GM10266 (cell line): Measurements from ENCODE around the gene PLK5.

Experiments used
- DNase-seq: peaks from one replicate; pipeline ENCODE4 v3.0.0; 2012; ENCODE audit errors: extremely low spot score
- TF ChIP-seq, protein P1 (sequence below): IDR thresholded peaks from 2 replicates; pipeline ENCODE4 v1.5.1; 2012; ENCODE audit warnings: mild to moderate bottlenecking, low read depth; ENCODE audit not compliant: control insufficient read depth, insufficient read depth; ENCODE audit errors: missing control alignments

The PLK5 gene

DNA sequence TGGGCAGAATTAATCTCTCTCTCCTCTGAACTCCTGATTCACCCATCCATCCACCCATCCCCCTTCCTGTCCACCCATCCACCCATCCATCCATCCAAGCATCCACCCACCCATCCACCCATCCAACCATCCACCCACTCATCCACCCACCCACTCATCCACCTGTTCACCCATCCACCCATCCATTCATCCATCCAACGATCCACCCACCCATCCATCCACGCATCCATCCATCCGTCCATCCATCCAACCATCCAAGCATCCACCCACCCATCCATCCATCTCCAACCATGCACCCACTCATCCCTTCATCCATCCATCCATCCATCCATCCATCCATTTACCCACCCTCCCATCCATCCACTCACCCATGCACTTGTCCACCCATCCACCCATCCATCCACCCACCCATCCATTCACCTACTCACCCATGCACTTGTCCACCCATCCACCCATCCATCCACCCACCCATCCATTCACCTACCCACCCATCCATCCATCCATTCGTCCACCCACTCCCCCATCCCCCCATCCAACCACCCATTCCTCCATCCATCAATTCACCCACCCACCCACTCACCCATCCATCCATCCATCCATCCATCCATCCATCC lies 25.6 kb downstream of the PLK5 start:
- TF ChIP-seq, protein P1, sequence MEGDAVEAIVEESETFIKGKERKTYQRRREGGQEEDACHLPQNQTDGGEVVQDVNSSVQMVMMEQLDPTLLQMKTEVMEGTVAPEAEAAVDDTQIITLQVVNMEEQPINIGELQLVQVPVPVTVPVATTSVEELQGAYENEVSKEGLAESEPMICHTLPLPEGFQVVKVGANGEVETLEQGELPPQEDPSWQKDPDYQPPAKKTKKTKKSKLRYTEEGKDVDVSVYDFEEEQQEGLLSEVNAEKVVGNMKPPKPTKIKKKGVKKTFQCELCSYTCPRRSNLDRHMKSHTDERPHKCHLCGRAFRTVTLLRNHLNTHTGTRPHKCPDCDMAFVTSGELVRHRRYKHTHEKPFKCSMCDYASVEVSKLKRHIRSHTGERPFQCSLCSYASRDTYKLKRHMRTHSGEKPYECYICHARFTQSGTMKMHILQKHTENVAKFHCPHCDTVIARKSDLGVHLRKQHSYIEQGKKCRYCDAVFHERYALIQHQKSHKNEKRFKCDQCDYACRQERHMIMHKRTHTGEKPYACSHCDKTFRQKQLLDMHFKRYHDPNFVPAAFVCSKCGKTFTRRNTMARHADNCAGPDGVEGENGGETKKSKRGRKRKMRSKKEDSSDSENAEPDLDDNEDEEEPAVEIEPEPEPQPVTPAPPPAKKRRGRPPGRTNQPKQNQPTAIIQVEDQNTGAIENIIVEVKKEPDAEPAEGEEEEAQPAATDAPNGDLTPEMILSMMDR, result no peak
- no peak for DNase-seq

DNA sequence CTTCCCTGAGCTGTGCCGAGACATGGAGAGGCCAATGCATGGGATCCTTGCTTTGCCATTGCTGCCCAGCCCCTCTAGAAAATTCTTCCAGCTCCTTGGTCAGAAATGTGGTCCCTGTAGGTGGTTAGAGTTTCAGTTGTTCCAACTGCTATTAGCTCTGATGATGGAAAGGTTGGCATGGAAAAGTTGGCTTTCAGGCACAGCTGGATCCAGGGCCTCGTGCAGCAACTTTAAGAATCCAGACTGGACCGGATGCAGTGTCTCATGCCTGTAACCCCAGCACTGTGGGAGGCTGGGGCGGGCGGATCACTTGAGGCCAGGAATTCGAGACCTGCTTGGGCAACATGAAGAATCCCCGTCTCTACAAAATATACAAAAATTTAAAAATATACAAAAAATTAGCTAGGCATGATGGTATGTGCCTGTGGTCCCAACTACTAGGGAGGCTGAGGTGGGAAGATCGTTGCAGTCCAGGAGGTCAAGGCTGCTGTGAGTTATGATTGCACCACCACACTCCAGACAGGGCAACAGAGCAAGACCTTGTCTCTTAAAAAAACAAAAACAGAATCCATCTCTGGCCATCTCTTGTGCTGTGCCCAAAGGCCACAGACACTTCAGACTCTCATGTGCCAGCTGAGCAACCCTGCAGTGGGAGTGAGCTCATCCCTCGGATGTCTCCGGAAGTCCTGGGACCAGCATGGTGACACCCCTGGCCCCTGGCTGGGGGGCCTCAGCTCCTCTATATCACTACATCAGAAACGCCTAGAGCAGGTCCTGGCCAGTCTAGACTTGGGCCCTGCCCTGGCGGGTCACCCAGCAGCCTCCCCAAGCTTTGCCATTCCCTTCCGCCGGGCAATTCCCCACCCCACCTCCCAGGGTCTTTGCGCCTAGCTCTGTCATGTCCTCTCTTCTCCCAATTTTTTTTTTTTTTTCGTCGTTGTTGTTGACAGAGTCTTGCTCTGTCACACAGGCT lies 27.5 kb downstream of the PLK5 start:
- TF ChIP-seq, protein P1, result no peak
- no peak for DNase-seq

DNA sequence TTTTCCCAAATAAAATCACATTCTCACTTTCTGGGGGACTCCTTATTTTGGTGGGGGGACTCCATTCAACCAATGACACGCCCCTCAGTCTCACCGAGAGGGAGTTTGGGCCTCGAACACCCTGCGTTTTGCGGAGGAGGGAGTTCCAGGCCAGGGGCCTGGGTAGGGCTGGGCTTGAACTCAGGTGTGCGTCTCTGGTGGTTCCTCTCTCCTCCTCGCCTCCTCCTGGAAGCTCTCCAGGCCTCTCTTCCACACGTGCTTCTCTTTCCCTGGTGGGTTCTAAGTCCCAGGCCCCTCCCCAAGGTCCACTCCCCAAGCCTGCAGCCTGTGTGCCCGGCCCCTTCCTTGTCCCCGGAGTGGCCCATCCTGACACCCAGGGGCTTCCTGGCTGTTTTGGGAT lies 29.5 kb downstream of the PLK5 start:
- TF ChIP-seq, protein P1, result no peak
- DNase-seq, result no peak

DNA sequence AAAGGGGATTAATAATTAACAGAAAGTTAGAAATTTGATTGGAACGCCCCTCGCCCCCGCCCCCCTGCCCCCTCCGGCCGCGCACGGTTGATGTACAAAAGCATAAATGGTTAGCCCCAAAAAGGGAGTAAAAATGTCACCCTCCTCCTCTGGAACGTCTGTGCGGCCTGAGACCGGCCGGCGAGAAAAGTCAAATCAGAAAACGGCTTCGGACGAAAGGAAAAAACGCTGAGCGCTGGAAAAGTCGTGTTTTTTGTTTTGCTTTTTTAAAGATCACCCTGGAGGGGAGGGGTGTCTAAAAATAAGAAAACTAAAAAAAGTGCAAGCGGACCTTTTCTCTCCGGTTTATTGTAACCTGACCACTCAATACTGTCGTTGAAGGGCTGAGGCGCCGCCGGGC lies 31.1 kb downstream of the PLK5 start:
- DNase-seq, result no peak
- TF ChIP-seq, protein P1, result no peak

DNA sequence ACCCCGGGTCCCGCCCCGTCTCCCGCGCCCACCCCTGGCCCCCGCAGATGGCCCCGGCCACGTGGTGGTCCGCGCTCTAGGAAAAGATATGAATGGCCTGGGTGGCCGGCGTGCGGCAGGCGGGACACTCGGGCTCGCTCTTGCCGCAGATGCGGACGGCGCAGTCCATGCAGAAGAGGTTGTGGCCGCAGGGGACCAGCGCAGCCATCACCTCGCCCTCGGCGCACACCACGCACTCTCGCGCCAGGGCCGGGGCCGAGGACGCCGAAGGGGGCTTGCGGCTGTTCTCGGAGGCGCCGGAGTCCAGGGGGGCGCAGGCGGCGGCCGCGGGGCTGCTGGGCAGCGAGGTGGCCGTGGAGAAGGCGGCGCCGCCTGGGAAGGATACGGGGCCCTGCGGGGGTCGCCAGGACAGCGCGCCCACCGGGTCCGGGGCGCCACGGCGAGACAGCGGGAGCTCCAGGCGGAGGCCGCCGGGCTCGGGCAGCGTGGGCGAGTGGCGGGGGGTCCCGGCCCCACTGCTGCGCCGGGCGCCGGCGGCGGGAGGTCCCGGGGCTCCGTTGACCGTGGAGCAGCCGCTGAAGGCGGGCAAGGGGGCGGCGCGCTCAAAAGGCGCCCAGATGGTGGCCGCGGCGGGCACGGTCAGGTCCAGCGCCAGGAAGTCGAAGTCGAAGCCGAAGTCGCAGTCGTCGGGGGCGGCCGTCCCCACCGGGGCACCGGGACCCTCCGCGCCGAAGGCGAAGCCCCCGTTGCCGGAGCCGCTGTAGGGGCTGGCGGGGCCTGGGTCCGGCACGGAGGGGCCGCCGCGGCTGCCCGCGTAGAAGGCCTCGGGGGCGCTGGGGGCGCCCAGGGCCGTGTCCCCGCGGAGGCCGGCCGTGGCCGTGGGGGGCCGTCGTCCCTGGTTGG lies 31.9 kb downstream of the PLK5 start:
- TF ChIP-seq, protein P1, result no peak
- no peak for DNase-seq

DNA sequence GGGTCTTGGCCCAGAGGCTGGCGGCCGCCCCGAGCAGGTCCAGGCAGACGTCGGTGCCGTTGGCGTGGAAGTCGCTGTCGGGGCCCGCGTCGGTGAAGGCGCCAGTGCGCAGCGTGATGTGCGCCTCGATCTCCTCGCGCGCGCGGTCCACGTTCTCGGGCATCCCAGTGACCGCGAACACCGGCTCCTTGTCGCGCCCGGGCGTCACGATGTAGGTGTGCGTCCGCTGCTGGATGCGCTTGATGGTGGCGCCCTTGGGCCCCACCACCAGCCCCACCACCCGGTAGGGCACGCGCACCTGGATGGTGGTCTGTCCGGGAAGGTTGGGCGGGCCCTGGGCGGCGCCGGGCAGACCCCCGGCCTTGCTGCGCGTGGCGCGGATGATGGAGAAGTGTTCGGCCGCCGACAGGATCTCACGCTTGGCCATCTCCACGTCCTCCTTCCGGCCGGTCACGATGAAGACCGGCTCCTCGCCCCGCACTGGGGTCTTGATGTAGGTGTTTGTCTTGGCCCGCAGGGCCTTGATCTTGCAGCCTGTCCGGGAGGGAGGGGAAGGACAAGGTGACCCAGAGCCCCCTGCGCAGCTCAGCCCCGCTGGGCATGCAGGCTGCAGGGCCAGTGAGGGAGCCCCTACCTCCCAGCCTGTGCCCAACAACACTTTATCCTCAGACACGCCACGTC lies 32.7 kb downstream of the PLK5 start:
- TF ChIP-seq, protein P1, result no peak

More for the DNA sequence above, 32.7 kb downstream of the PLK5 start:
- DNase-seq, result no peak
